ENCODE data around the gene LXN. TPM values are rescaled to one million over a fixed set of nuclear protein-coding genes. Genes with fewer than 3 reads are reported as not detected.

The LXN gene
- total RNA-seq, 2 experiments from 2014 or later, result 5.3 to 5.9 TPM

GRCh38 chr3:158617982-158618875, 54.2 kb downstream of the LXN start:
- CTCF ChIA-PET, result no interaction called here

More at GRCh38 chr3:158617982-158618875, 54.2 kb downstream of the LXN start:
- POLR2A ChIA-PET, result no interaction called here

Other genes starting within 250 kb of the LXN start
- gene MLF1, start 101.5 kb downstream of the LXN start, total RNA-seq, result 1 to 10 TPM; 2.8 to 4.7 TPM
- gene GFM1, start 28.1 kb downstream of the LXN start, total RNA-seq, result 10 to 100 TPM; 87.6 to 88.5 TPM
- gene RARRES1, start 59.8 kb upstream of the LXN start, total RNA-seq, result not detected
- 10 to 100 TPM; 22.7 to 27.5 TPM for gene MFSD1, start 129.4 kb upstream of the LXN start, total RNA-seq

Measured in activated CD8-positive, alpha-beta memory T cell treated with anti-CD3 and anti-CD28 coated beads for 36 hours (primary cell).